EL (cell line): ENCODE data around the gene UTY.
"Not testable (repeated sequence)": the region's sequence is repeated elsewhere in the genome, so short reads cannot be mapped to it uniquely, and the experiment has no call there.

Experiments
- DNase-seq: peaks from one replicate; pipeline ENCODE4 v3.0.0-alpha.2; 2016

UTY gene

GRCh38 chrY:13296176-13296890 lies 183.5 kb downstream of the UTY start:
- DNase-seq = no peak

- peak; percentile 0 for DNase-seq
These were observed 184.8 kb downstream of the UTY start for GRCh38 chrY:13295026-13295425.

DNA sequence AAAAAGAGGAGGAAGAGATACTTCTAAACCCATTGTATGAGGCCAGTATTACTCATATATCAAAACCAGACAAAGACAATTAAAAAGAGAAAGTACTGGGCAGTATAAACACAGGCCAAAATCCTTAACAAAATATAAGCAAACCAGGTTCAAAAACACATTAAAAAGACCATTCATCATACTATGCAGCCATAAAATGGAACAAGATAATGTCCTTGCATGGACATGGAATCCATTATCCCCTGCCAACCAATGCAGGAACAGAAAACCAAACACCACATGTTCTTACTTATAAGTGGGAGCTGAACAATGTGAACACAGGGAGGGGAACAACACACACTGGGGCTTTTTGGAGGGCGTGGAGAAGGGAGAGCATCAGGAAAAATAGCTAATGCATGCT lies 188.6 kb downstream of the UTY start:
- no peak for DNase-seq

GRCh38 chrY:13282151-13283054 lies 197.4 kb downstream of the UTY start:
- peak; percentile 2 for DNase-seq

GRCh38 chrY:13279561-13279960 lies 200.3 kb downstream of the UTY start:
- no peak for DNase-seq

DNA sequence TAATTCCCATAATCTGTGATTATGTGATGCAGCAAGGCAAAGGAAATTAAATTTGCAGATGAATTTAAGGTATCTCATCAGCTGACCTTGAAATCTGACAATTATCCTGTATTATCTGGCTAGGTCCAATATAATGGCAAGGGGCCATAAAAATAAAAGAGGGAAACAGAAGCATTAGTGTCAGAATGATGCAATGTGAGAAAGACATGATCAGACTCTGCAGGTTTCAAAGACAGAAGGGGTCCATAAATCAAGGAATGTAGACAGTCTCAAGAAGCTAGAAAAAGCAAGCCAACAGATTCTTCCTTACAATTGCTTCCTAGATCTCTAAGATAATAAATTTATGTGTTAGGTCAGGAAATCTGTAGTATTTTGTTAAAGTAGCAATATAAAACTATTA lies 208.1 kb downstream of the UTY start:
- no peak for DNase-seq

DNA sequence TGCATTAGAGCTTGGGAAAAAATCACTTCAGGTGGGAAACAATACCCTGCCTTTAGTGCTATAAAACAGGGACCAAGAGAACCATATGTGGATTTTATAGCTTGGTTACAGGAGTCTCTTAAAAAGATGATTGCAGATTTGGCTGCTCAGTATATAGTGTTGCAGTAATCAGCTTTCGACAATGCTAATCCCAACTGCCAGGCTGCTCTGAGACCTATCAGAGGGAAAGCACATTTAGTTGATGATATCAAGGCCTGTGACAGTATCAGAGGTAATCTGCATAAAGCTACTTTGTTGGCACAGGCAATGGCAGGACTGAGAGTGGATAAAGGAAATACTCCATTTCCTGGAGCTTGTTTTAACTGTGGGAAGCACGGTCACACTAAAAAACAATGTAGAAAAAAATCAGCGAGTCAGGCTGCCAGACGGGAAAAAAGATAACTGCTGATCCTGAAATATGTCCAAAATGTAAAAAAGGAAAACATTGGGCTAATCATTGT lies 225.8 kb downstream of the UTY start:
- DNase-seq = not testable (repeated sequence)

GRCh38 chrY:13250421-13250820 lies 229.4 kb downstream of the UTY start:
- no peak for DNase-seq

DNA sequence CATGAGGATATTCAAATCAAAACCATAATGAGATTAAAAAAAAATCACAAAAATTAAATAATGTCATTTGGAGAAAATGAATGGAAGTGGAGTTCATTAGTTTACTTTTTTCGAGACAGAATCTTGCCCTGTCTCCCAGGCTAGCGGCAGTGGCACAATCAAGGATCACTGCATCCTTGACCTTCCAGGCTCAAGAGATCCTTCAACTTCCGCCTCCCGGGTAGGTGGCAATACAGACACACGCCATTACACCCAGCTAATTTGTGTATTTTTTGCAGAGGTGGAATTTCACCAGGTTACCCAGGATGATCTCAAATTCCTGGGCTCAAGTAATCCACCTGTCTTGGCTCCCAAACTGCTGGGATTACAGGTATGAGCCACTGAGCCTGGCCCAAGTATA lies 236.1 kb downstream of the UTY start:
- DNase-seq = no peak

GRCh38 chrY:13233901-13234300 lies 245.9 kb downstream of the UTY start:
- DNase-seq = peak; percentile 41

DNA sequence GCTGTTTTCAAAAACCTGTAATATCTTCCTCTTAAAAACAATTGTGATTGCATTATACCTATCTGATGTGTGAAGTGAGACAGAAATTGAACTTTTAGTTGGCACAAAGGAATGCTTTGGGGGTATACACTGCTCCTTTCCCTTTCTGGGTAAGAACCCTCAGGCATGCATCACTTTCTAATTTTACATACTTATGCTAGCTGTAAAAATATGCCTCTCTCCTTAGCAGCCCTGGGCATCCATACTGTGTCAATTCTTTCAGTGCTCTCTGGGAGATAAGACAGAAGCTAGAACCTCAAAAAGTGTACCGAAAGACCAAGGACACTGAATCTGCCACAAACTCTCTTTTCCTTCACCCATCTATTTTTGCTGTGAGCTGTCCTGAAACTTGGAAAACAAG lies 246.7 kb downstream of the UTY start:
- DNase-seq = no peak

DNA sequence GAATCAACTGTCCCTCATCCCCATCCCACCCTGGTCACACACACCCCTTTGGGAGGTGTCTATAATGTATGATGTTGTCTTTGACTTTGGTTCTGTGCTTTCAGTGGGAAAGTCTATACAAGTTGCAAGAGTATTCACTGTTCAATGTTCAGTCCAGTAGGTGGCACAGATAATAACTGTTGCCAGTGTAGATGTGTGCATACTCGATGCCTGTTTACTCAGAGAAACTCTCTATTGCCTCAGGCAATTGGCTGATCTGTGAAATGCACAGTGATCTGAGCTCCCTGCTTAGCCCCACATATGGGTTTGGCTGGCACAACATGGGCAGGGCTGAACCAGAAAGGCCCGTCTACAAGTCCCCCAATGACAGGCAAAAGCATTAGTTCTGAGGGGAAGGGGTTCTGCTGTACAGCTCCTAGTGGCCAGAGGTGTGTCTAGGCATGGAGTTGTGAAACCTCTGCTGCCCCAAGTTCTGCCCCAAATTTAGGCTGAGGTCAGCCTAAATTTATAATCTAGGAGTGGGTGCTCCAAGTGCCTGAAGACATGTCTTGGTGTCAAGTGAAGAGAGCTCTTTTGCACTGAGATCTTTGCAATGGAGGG lies 252.4 kb downstream of the UTY start:
- peak; percentile 37 for DNase-seq

GRCh38 chrY:13210961-13211646 lies 268.7 kb downstream of the UTY start:
- peak; percentile 0 for DNase-seq

- DNase-seq = no peak
These were observed 274.6 kb downstream of the UTY start for GRCh38 chrY:13205214-13205613.
